ENCODE data around the gene ROPN1B. TPM values are rescaled to one million over a fixed set of nuclear protein-coding genes. Genes with fewer than 3 reads are reported as not detected.
"Not testable (repeated sequence)": the region's sequence is repeated elsewhere in the genome, so short reads cannot be mapped to it uniquely, and the experiment has no call there.

Gene ROPN1B
- polyA plus RNA-seq, 3 donors: not detected

GRCh38 chr3:125928771-125929545 lies 40.0 kb upstream of the ROPN1B start:
- not testable (repeated sequence) for H3K27ac Mint-ChIP-seq
- WGBS (ENCODE audit: insufficient coverage): 59% methylated on average over 14 of the region's 22 CpGs

GRCh38 chr3:125929765-125930164 lies 39.2 kb upstream of the ROPN1B start:
- not testable (repeated sequence) for H4K20me1 ChIP-seq (ENCODE audit: insufficient read depth, low read length); H3K4me2 ChIP-seq (replicated peaks; ENCODE audit: extremely low read depth, low read length, poor library complexity, severe bottlenecking); H3K79me2 ChIP-seq (ENCODE audit: insufficient read depth, low read length); H3K36me3 ChIP-seq (replicated peaks in 1 of 2; ENCODE audit: control insufficient read depth in 1 of 2, insufficient read depth in 2 of 2, low read length in 2 of 2); H3K9me3 ChIP-seq (replicated peaks in 1 of 2; ENCODE audit: control insufficient read depth in 1 of 2, insufficient read depth in 1 of 2, low read length in 2 of 2); H2AFZ ChIP-seq (ENCODE audit: insufficient read depth, low read depth, low read length, poor library complexity, severe bottlenecking); H3K36me3 Mint-ChIP-seq; H3K27me3 Mint-ChIP-seq (ENCODE audit: low read depth in 3 of 3); DNase-seq; H3K27ac ChIP-seq (ENCODE audit: low read depth in 1 of 2, low read length in 2 of 2); H3K9me3 Mint-ChIP-seq; H3K4me1 ChIP-seq (ENCODE audit: control insufficient read depth in 1 of 2, insufficient read depth in 2 of 2, low read length in 2 of 2); H3K4me3 ChIP-seq (replicated peaks in 1 of 3; ENCODE audit: low read depth in 2 of 3, low read length in 3 of 3); H3K27me3 ChIP-seq (ENCODE audit: control insufficient read depth in 2 of 2, insufficient read depth in 2 of 2, low read length in 2 of 2); H3K4me3 Mint-ChIP-seq; H3K9ac ChIP-seq (ENCODE audit: insufficient read depth, low read length, poor library complexity, severe bottlenecking)
- intact Hi-C loops (cut with micrococcal nuclease): loop anchor here in 1 of 2 donors (10.0 kb wide), 1 partner anchor 465 kb away; the partner anchor contains the start of gene CFAP100
- WGBS (ENCODE audit: insufficient coverage): 80% methylated on average over 1 of the region's 5 CpGs
- Mint-ChIP-seq H3K27ac (peak overlapping the region in 1 of 7 donors; percentile 71), H3K4me1 (peaks cover 11% of the 10 kb centered on the region)

More at GRCh38 chr3:125928771-125929545, 40.0 kb upstream of the ROPN1B start:
- H3K9me3 ChIP-seq (replicated peaks in 1 of 2; ENCODE audit: control insufficient read depth in 1 of 2, insufficient read depth in 1 of 2, low read length in 2 of 2); H3K27ac ChIP-seq (ENCODE audit: low read depth in 1 of 2, low read length in 2 of 2); H3K27me3 Mint-ChIP-seq (ENCODE audit: low read depth in 3 of 3); H3K4me2 ChIP-seq (replicated peaks; ENCODE audit: extremely low read depth, low read length, poor library complexity, severe bottlenecking); H3K4me3 Mint-ChIP-seq; H2AFZ ChIP-seq (ENCODE audit: insufficient read depth, low read depth, low read length, poor library complexity, severe bottlenecking); H3K9me3 Mint-ChIP-seq; H3K36me3 ChIP-seq (replicated peaks in 1 of 2; ENCODE audit: control insufficient read depth in 1 of 2, insufficient read depth in 2 of 2, low read length in 2 of 2); H3K79me2 ChIP-seq (ENCODE audit: insufficient read depth, low read length); H3K4me1 ChIP-seq (ENCODE audit: control insufficient read depth in 1 of 2, insufficient read depth in 2 of 2, low read length in 2 of 2); H3K36me3 Mint-ChIP-seq; H4K20me1 ChIP-seq (ENCODE audit: insufficient read depth, low read length); H3K4me3 ChIP-seq (replicated peaks in 1 of 3; ENCODE audit: low read depth in 2 of 3, low read length in 3 of 3); H3K9ac ChIP-seq (ENCODE audit: insufficient read depth, low read length, poor library complexity, severe bottlenecking); H3K27me3 ChIP-seq (ENCODE audit: control insufficient read depth in 2 of 2, insufficient read depth in 2 of 2, low read length in 2 of 2): not testable (repeated sequence)
- peak; percentile 9 to 32 (median 16) for DNase-seq
- TF ChIP-seq CTCF (IDR thresholded peaks at IDR 0.05): peak; percentile 79
- peaks cover 11% of the 10 kb centered on the region for H3K4me1 Mint-ChIP-seq
- intact Hi-C loops (cut with micrococcal nuclease): loop anchor here in 1 of 2 donors (10.0 kb wide), 1 partner anchor 466 kb away; the partner anchor contains the start of gene CFAP100

- H3K9me3 Mint-ChIP-seq; H3K79me2 ChIP-seq (ENCODE audit: insufficient read depth, low read length); H3K27me3 Mint-ChIP-seq (ENCODE audit: low read depth in 3 of 3); H2AFZ ChIP-seq (ENCODE audit: insufficient read depth, low read depth, low read length, poor library complexity, severe bottlenecking); H3K4me2 ChIP-seq (replicated peaks; ENCODE audit: extremely low read depth, low read length, poor library complexity, severe bottlenecking); intact Hi-C loops (cut with micrococcal nuclease); H3K9me3 ChIP-seq (replicated peaks in 1 of 2; ENCODE audit: control insufficient read depth in 1 of 2, insufficient read depth in 1 of 2, low read length in 2 of 2); H3K27ac ChIP-seq (ENCODE audit: low read depth in 1 of 2, low read length in 2 of 2); H3K9ac ChIP-seq (ENCODE audit: insufficient read depth, low read length, poor library complexity, severe bottlenecking); H3K4me3 ChIP-seq (replicated peaks in 1 of 3; ENCODE audit: low read depth in 2 of 3, low read length in 3 of 3); H3K27me3 ChIP-seq (ENCODE audit: control insufficient read depth in 2 of 2, insufficient read depth in 2 of 2, low read length in 2 of 2); H3K36me3 ChIP-seq (replicated peaks in 1 of 2; ENCODE audit: control insufficient read depth in 1 of 2, insufficient read depth in 2 of 2, low read length in 2 of 2); H3K36me3 Mint-ChIP-seq; H4K20me1 ChIP-seq (ENCODE audit: insufficient read depth, low read length); DNase-seq; H3K4me1 ChIP-seq (ENCODE audit: control insufficient read depth in 1 of 2, insufficient read depth in 2 of 2, low read length in 2 of 2); H3K27ac Mint-ChIP-seq; H3K4me3 Mint-ChIP-seq: not testable (repeated sequence)
- H3K4me1 Mint-ChIP-seq: peaks cover 11% of the 10 kb centered on the region
- 82% methylated on average over 3 of the region's 14 CpGs for WGBS (ENCODE audit: insufficient coverage)
Measured at GRCh38 chr3:125931355-125931880, 37.6 kb upstream of the ROPN1B start.
